GM12878 (cell line): ENCODE results near the gene ZNF71.

Experiments used
- CTCF ChIP-seq, 3 experiments: IDR thresholded peaks in 2 of 3; conservative IDR thresholded peaks in 1 of 3; 2 replicates each; pipeline ENCODE4 v1.5.1; 2011; ENCODE audit warnings: low read depth in 3 of 3, low read length in 3 of 3, mild to moderate bottlenecking in 3 of 3, control low read depth in 2 of 3, moderate library complexity in 2 of 3, inconsistent platforms in 1 of 3, mixed read lengths in 1 of 3; ENCODE audit not compliant: control insufficient read depth in 2 of 3, insufficient read depth in 1 of 3; ENCODE audit errors: extremely low read depth in 1 of 3
- GABPA ChIP-seq: IDR thresholded peaks from 2 replicates; pipeline ENCODE4 v1.6.1; 2014; ENCODE audit warnings: antibody characterized with exemption, low read depth, mild to moderate bottlenecking, inconsistent platforms
- GATAD2B ChIP-seq: fragments of 450-650 bp; conservative IDR thresholded peaks from 2 replicates; pipeline ENCODE4 v1.6.1; 2017; ENCODE audit warnings: low read depth, mild to moderate bottlenecking, moderate library complexity
- MEF2A ChIP-seq: IDR thresholded peaks from 2 replicates; pipeline ENCODE4 v1.6.1; 2011; ENCODE audit warnings: low read depth, mild to moderate bottlenecking, low read length, moderate library complexity; ENCODE audit not compliant: insufficient read depth
- POLR2A ChIP-seq: IDR thresholded peaks from 2 replicates; pipeline ENCODE4 v1.6.1; 2011; ENCODE audit warnings: low read depth, mild to moderate bottlenecking, low read length
- POLR2AphosphoS5 ChIP-seq: IDR thresholded peaks from 2 replicates; pipeline ENCODE4 v1.6.1; 2011; ENCODE audit warnings: mild to moderate bottlenecking, low read length, inconsistent platforms
- RAD21 ChIP-seq: IDR thresholded peaks from 2 replicates; pipeline ENCODE4 v1.6.1; 2011; ENCODE audit warnings: mild to moderate bottlenecking, low read depth, low read length, moderate library complexity; ENCODE audit not compliant: insufficient read depth
- RELA ChIP-seq: fragments of 450-650 bp; IDR thresholded peaks from 2 replicates; pipeline ENCODE4 v1.8.0; 2014; ENCODE audit warnings: borderline replicate concordance; ENCODE audit not compliant: partially characterized antibody

- TF ChIP-seq CTCF (IDR thresholded peaks at IDR 0.05 in 2 of 3, conservative IDR thresholded peaks at IDR 0.05 in 1 of 3; ENCODE audit: control insufficient read depth in 2 of 3, extremely low read depth in 1 of 3, insufficient read depth in 1 of 3, low read depth in 3 of 3, low read length in 3 of 3) (no peak), MEF2A (no peak), POLR2A (no peak), RAD21 (no peak), POLR2AphosphoS5 (no peak), GABPA (no peak), GATAD2B (no peak), RELA (no peak)
Measured at GRCh38 chr19:56597696-56598095, 2.6 kb downstream of the ZNF71 start.
